ENCODE data around the gene MAML2. TPM values are rescaled to one million over a fixed set of nuclear protein-coding genes. Genes with fewer than 3 reads are reported as not detected.

The MAML2 gene
- total RNA-seq, 2 experiments from 2014 or later, result 0.15 to 1.0 TPM

GRCh38 chr11:96229354-96229977 lies 113.5 kb downstream of the MAML2 start:
- CTCF ChIA-PET (ENCODE audit: unreplicated experiment), result interaction anchor here (1.3 kb wide), 1 partner anchor 15 kb away, joined by 4 read pairs; no protein-coding TSS in a partner anchor
- no peak overlapping the region for H2AFZ ChIP-seq (ENCODE audit: low read length)
- TF ChIP-seq EZH2phosphoT487 (IDR thresholded peaks at IDR 0.05; ENCODE audit: borderline replicate concordance, low read depth, low read length) (no peak), CTCF (conservative IDR thresholded peaks at IDR 0.05; ENCODE audit: low read length) (no peak)
- no peaks in the 10 kb centered on the region for H3K9me2 ChIP-seq (ENCODE audit: insufficient read depth, low read length)
- no peak overlapping the region for H3K4me2 ChIP-seq (ENCODE audit: low read length)
- DNase-seq (ENCODE audit: low spot score), result no peak
- intact Hi-C loops (cut with micrococcal nuclease; ENCODE audit: unreplicated experiment), result no loop called here
- no TSS peak for BruUV-seq (replicated peaks)
- H3K9me3 ChIP-seq (ENCODE audit: low read length), result no peaks in the 10 kb centered on the region
- H4K20me1 ChIP-seq (ENCODE audit: insufficient read depth, low read length), result no peaks in the 10 kb centered on the region
- no peaks in the 10 kb centered on the region for H3K79me2 ChIP-seq (ENCODE audit: insufficient read depth, low read depth, low read length)
- no peak overlapping the region for H3K4me3 ChIP-seq (ENCODE audit: low read depth, low read length, poor library complexity, severe bottlenecking)
- POLR2A ChIA-PET, result interaction anchor here (0.5 to 7.4 kb wide), 6 partner anchors 9 to 216 kb away, joined by 3 to 58 read pairs (median 4); no protein-coding TSS in a partner anchor
- H3K27ac ChIP-seq (ENCODE audit: low read depth, low read length, poor library complexity, severe bottlenecking), result no peak overlapping the region
- H3K4me1 ChIP-seq (ENCODE audit: insufficient read depth, low read length, poor library complexity, severe bottlenecking), result peaks cover 11% of the 10 kb centered on the region
- no peaks in the 10 kb centered on the region for H3K36me3 ChIP-seq (ENCODE audit: insufficient read depth, low read length)

GRCh38 chr11:96228910-96229309 lies 114.1 kb downstream of the MAML2 start:
- BruUV-seq (replicated peaks), result no TSS peak
- no peaks in the 10 kb centered on the region for H3K9me3 ChIP-seq (ENCODE audit: low read length)
- H3K27ac ChIP-seq (ENCODE audit: low read depth, low read length, poor library complexity, severe bottlenecking), result no peak overlapping the region

More at GRCh38 chr11:96228910-96229309, 114.1 kb downstream of the MAML2 start:
- no peaks in the 10 kb centered on the region for H3K36me3 ChIP-seq (ENCODE audit: insufficient read depth, low read length)
- ChIA-PET CTCF (ENCODE audit: unreplicated experiment) (no interaction called here), POLR2A (interaction anchor here (0.5 to 7.4 kb wide), 3 partner anchors 8 to 13 kb away, joined by 3 to 58 read pairs (median 3); no protein-coding TSS in a partner anchor)
- TF ChIP-seq CTCF (conservative IDR thresholded peaks at IDR 0.05; ENCODE audit: low read length), result no peak
- TF ChIP-seq EZH2phosphoT487 (IDR thresholded peaks at IDR 0.05; ENCODE audit: borderline replicate concordance, low read depth, low read length), result no peak
- intact Hi-C loops (cut with micrococcal nuclease; ENCODE audit: unreplicated experiment), result no loop called here
- H3K4me2 ChIP-seq (ENCODE audit: low read length), result no peak overlapping the region
- no peak overlapping the region for H2AFZ ChIP-seq (ENCODE audit: low read length)
- H3K9me2 ChIP-seq (ENCODE audit: insufficient read depth, low read length), result no peaks in the 10 kb centered on the region
- peaks cover 11% of the 10 kb centered on the region for H3K4me1 ChIP-seq (ENCODE audit: insufficient read depth, low read length, poor library complexity, severe bottlenecking)
- H3K4me3 ChIP-seq (ENCODE audit: low read depth, low read length, poor library complexity, severe bottlenecking), result no peak overlapping the region
- no peaks in the 10 kb centered on the region for H3K79me2 ChIP-seq (ENCODE audit: insufficient read depth, low read depth, low read length)
- no peak for DNase-seq (ENCODE audit: low spot score)
- H4K20me1 ChIP-seq (ENCODE audit: insufficient read depth, low read length), result no peaks in the 10 kb centered on the region
